HepG2 (cell line): ENCODE results near the gene KIAA0319L. TPM values are rescaled to one million over a fixed set of nuclear protein-coding genes. Genes with fewer than 3 reads are reported as not detected.

Experiments
- HNRNPUL1 ChIP-seq: fragments of 200-400 bp; formaldehyde crosslinking; IDR thresholded peaks from 2 replicates; pipeline ENCODE4 v1.6.1; 2017; ENCODE audit warnings: low read depth, mild to moderate bottlenecking, low read length, moderate library complexity
- KDM4B ChIP-seq: sonication (generic); formaldehyde crosslinking; IDR thresholded peaks from 2 replicates; pipeline ENCODE4 v1.4.0; 2020; ENCODE audit warnings: missing genetic modification reagents
- MTF2 ChIP-seq: sonication (generic); formaldehyde crosslinking; IDR thresholded peaks from 2 replicates; pipeline ENCODE4 v1.5.0; 2020; ENCODE audit warnings: missing genetic modification reagents, borderline replicate concordance
- NFYC ChIP-seq: IDR thresholded peaks from 2 replicates; pipeline ENCODE4 v1.6.1; 2016; ENCODE audit warnings: missing genetic modification reagents, missing compliant biosample characterization
- PHF20 ChIP-seq: sonication (generic); formaldehyde crosslinking; IDR thresholded peaks from 2 replicates; pipeline ENCODE4 v1.5.0; 2020; ENCODE audit warnings: mild to moderate bottlenecking, missing genetic modification reagents
- PLRG1 ChIP-seq: fragments of 450-650 bp; conservative IDR thresholded peaks from 2 replicates; pipeline ENCODE4 v1.6.1; 2016
- SNAPC2 ChIP-seq: sonication (generic); formaldehyde crosslinking; IDR thresholded peaks from 2 replicates; pipeline ENCODE4 v1.8.1; 2022; ENCODE audit warnings: mild to moderate bottlenecking, missing genetic modification reagents
- SOX5 ChIP-seq: IDR thresholded peaks from 2 replicates; pipeline ENCODE4 v1.6.1; 2016; ENCODE audit warnings: borderline replicate concordance
- STAG1 ChIP-seq: sonication (generic); formaldehyde crosslinking; IDR thresholded peaks from 2 replicates; pipeline ENCODE4 v1.4.0; 2020; ENCODE audit warnings: missing genetic modification reagents
- TCF7 ChIP-seq: sonication (generic); IDR thresholded peaks from 2 replicates; pipeline ENCODE4 v1.6.1; 2016; ENCODE audit warnings: antibody characterized with exemption, low read depth
- ZBTB38 ChIP-seq: sonication (generic); formaldehyde crosslinking; IDR thresholded peaks from 2 replicates; pipeline ENCODE4 v1.5.1; 2020; ENCODE audit warnings: mild to moderate bottlenecking, missing genetic modification reagents
- ZFP36 ChIP-seq: fragments of 150-350 bp; IDR thresholded peaks from 2 replicates; pipeline ENCODE4 v1.6.1; 2018; ENCODE audit warnings: borderline replicate concordance, low read length, low read depth; ENCODE audit not compliant: partially characterized antibody
- ZNF317 ChIP-seq: sonication (generic); formaldehyde crosslinking; IDR thresholded peaks from 2 replicates; pipeline ENCODE4 v1.5.0; 2020; ENCODE audit warnings: mild to moderate bottlenecking, missing genetic modification reagents
- polyA plus RNA-seq, 8 experiments: library from polyadenylated mRNA; depleted of rRNA in 3 of 8; stranded (reverse) in 7 of 8; unstranded in 1 of 8; fragments of >200 nt; fragmentation: Illumina TruSeq in 4 of 8; extraction: Trizol in 4 of 8; gene quantifications; 2 replicates each; pipeline versions ENCODE4 v1.2.1 to v1.2.3, GENCODE V29; 2011 to 2016; ENCODE audit warnings: low read depth in 4 of 8, missing spikeins in 1 of 8, mixed read lengths in 1 of 8; ENCODE audit not compliant: insufficient read depth in 1 of 8
- total RNA-seq, 5 experiments: library from RNA; depleted of rRNA; stranded (reverse); fragments of >200 nt; fragmentation: Illumina TruSeq; extraction: Trizol; gene quantifications; 2 replicates each; pipeline ENCODE4 v1.2.3, GENCODE V29; 2016; ENCODE audit warnings: low read depth in 1 of 5
- TF ChIP-seq, protein P1 (sequence below): sonication (generic); formaldehyde crosslinking; IDR thresholded peaks from 2 replicates; pipeline ENCODE4 v1.5.0; 2020; ENCODE audit warnings: missing genetic modification reagents
- TF ChIP-seq, protein P2 (sequence below): sonication (generic); formaldehyde crosslinking; IDR thresholded peaks from 2 replicates; pipeline ENCODE4 v1.4.0; 2020; ENCODE audit warnings: missing genetic modification reagents, borderline replicate concordance
- TF ChIP-seq, protein P3 (sequence below): sonication (generic); formaldehyde crosslinking; IDR thresholded peaks from 2 replicates; pipeline ENCODE4 v1.4.0; 2020; ENCODE audit warnings: missing genetic modification reagents
- TF ChIP-seq, protein P4 (sequence below): sonication (generic); formaldehyde crosslinking; IDR thresholded peaks from 2 replicates; pipeline ENCODE4 v1.4.0; 2020; ENCODE audit warnings: mild to moderate bottlenecking, missing genetic modification reagents
- TF ChIP-seq, protein P5 (sequence below): sonication (generic); formaldehyde crosslinking; IDR thresholded peaks from 2 replicates; pipeline ENCODE4 v1.4.0; 2020; ENCODE audit warnings: mild to moderate bottlenecking, missing genetic modification reagents
- TF ChIP-seq, protein P6 (sequence below): sonication (generic); formaldehyde crosslinking; IDR thresholded peaks from 2 replicates; pipeline ENCODE4 v1.5.0; 2020; ENCODE audit warnings: mild to moderate bottlenecking, missing genetic modification reagents

The KIAA0319L gene
- total and polyA plus RNA-seq, 2 of the 13 experiments (the other 11 are each of a cell fraction or from before 2014, with no cell fraction given), result 33.4 to 82.6 TPM

DNA sequence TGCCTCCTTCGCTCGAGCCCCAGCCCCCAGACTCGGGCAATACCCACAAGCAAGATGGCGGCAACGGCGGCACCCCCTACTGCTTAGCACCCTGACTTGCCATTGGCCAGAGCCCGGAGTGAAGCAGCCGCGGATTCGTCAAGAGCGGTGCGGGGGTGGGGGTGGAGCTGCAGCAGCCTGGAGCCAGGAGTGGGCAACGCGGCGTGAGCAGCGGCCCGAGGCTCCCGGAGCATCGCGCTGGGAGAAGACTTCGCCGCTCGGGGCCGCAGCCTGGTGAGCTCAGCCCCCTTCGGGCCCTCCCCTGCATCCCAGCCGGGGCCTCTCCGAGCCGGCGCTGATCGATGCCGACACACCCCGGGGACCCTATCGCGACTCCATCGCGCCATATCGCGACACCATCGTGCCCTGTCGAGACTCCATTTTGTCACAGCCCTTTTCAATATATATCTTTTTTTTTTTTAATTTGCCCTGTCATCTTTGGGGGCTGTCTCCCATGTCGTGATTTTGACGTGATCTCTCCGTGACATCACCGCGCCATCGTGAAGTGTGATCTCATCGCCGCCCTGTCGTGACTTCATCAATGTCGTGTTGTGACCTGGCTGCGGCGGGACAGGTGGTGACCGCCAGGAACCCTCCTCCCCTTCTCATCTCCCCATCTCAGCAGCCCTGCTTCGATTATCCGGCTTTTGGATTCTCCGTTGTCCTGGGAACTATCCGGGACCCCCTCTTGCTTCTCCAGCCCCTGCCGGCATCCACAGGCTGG is 589 bp upstream of the KIAA0319L start, which contains the start of gene NCDN (continued):
- TF ChIP-seq, protein P1, sequence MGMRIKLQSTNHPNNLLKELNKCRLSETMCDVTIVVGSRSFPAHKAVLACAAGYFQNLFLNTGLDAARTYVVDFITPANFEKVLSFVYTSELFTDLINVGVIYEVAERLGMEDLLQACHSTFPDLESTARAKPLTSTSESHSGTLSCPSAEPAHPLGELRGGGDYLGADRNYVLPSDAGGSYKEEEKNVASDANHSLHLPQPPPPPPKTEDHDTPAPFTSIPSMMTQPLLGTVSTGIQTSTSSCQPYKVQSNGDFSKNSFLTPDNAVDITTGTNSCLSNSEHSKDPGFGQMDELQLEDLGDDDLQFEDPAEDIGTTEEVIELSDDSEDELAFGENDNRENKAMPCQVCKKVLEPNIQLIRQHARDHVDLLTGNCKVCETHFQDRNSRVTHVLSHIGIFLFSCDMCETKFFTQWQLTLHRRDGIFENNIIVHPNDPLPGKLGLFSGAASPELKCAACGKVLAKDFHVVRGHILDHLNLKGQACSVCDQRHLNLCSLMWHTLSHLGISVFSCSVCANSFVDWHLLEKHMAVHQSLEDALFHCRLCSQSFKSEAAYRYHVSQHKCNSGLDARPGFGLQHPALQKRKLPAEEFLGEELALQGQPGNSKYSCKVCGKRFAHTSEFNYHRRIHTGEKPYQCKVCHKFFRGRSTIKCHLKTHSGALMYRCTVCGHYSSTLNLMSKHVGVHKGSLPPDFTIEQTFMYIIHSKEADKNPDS (CRISPR knock-in tag), result no peak
- TF ChIP-seq, protein P2, sequence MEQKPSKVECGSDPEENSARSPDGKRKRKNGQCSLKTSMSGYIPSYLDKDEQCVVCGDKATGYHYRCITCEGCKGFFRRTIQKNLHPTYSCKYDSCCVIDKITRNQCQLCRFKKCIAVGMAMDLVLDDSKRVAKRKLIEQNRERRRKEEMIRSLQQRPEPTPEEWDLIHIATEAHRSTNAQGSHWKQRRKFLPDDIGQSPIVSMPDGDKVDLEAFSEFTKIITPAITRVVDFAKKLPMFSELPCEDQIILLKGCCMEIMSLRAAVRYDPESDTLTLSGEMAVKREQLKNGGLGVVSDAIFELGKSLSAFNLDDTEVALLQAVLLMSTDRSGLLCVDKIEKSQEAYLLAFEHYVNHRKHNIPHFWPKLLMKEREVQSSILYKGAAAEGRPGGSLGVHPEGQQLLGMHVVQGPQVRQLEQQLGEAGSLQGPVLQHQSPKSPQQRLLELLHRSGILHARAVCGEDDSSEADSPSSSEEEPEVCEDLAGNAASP (CRISPR knock-in tag), result no peak; the same call in 1 of the 2 replicates
- TF ChIP-seq, protein P3, sequence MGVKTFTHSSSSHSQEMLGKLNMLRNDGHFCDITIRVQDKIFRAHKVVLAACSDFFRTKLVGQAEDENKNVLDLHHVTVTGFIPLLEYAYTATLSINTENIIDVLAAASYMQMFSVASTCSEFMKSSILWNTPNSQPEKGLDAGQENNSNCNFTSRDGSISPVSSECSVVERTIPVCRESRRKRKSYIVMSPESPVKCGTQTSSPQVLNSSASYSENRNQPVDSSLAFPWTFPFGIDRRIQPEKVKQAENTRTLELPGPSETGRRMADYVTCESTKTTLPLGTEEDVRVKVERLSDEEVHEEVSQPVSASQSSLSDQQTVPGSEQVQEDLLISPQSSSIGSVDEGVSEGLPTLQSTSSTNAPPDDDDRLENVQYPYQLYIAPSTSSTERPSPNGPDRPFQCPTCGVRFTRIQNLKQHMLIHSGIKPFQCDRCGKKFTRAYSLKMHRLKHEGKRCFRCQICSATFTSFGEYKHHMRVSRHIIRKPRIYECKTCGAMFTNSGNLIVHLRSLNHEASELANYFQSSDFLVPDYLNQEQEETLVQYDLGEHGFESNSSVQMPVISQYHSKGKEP, result no peak
- TF ChIP-seq, protein P4, sequence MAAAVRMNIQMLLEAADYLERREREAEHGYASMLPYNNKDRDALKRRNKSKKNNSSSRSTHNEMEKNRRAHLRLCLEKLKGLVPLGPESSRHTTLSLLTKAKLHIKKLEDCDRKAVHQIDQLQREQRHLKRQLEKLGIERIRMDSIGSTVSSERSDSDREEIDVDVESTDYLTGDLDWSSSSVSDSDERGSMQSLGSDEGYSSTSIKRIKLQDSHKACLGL (CRISPR knock-in tag), result no peak
- TF ChIP-seq KDM4B (0 out of 2 replicates have a peak, but pooled peaks have one; percentile 56), PLRG1 (no peak), NFYC (CRISPR knock-in tag) (peak; percentile 100), STAG1 (CRISPR knock-in tag) (peak; percentile 10; the same call in 1 of the 2 replicates), SOX5 (CRISPR knock-in tag) (no peak), SNAPC2 (CRISPR knock-in tag) (no peak; the same call in 1 of the 2 replicates), ZBTB38 (CRISPR knock-in tag) (no peak; the same call in 1 of the 2 replicates), HNRNPUL1 (no peak), MTF2 (CRISPR knock-in tag) (no peak), ZNF317 (CRISPR knock-in tag) (no peak; the same call in 1 of the 2 replicates), ZFP36 (no peak), TCF7 (no peak), PHF20 (CRISPR knock-in tag) (peak; percentile 79)
- TF ChIP-seq, protein P5, sequence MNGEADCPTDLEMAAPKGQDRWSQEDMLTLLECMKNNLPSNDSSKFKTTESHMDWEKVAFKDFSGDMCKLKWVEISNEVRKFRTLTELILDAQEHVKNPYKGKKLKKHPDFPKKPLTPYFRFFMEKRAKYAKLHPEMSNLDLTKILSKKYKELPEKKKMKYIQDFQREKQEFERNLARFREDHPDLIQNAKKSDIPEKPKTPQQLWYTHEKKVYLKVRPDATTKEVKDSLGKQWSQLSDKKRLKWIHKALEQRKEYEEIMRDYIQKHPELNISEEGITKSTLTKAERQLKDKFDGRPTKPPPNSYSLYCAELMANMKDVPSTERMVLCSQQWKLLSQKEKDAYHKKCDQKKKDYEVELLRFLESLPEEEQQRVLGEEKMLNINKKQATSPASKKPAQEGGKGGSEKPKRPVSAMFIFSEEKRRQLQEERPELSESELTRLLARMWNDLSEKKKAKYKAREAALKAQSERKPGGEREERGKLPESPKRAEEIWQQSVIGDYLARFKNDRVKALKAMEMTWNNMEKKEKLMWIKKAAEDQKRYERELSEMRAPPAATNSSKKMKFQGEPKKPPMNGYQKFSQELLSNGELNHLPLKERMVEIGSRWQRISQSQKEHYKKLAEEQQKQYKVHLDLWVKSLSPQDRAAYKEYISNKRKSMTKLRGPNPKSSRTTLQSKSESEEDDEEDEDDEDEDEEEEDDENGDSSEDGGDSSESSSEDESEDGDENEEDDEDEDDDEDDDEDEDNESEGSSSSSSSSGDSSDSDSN (CRISPR knock-in tag), result peak; percentile 10
- TF ChIP-seq, protein P6, sequence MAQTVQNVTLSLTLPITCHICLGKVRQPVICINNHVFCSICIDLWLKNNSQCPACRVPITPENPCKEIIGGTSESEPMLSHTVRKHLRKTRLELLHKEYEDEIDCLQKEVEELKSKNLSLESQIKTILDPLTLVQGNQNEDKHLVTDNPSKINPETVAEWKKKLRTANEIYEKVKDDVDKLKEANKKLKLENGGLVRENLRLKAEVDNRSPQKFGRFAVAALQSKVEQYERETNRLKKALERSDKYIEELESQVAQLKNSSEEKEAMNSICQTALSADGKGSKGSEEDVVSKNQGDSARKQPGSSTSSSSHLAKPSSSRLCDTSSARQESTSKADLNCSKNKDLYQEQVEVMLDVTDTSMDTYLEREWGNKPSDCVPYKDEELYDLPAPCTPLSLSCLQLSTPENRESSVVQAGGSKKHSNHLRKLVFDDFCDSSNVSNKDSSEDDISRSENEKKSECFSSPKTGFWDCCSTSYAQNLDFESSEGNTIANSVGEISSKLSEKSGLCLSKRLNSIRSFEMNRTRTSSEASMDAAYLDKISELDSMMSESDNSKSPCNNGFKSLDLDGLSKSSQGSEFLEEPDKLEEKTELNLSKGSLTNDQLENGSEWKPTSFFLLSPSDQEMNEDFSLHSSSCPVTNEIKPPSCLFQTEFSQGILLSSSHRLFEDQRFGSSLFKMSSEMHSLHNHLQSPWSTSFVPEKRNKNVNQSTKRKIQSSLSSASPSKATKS (CRISPR knock-in tag), result no peak; the same call in 1 of the 2 replicates
